Measurements from ENCODE around the gene GPR15LG.
"Not testable (repeated sequence)": the region's sequence is repeated elsewhere in the genome, so short reads cannot be mapped to it uniquely, and the experiment has no call there.

The GPR15LG gene

GRCh38 chr10:84173501-84173929 lies at the start of gene GPR15LG:
Gene GPR15LG (plus strand): TSS chr10:84173801. CDS start chr10:84173852, 51 bp downstream.
- in situ Hi-C loops (cut with MboI; ENCODE audit: low sequenced_read_pairs): no loop called here

DNA sequence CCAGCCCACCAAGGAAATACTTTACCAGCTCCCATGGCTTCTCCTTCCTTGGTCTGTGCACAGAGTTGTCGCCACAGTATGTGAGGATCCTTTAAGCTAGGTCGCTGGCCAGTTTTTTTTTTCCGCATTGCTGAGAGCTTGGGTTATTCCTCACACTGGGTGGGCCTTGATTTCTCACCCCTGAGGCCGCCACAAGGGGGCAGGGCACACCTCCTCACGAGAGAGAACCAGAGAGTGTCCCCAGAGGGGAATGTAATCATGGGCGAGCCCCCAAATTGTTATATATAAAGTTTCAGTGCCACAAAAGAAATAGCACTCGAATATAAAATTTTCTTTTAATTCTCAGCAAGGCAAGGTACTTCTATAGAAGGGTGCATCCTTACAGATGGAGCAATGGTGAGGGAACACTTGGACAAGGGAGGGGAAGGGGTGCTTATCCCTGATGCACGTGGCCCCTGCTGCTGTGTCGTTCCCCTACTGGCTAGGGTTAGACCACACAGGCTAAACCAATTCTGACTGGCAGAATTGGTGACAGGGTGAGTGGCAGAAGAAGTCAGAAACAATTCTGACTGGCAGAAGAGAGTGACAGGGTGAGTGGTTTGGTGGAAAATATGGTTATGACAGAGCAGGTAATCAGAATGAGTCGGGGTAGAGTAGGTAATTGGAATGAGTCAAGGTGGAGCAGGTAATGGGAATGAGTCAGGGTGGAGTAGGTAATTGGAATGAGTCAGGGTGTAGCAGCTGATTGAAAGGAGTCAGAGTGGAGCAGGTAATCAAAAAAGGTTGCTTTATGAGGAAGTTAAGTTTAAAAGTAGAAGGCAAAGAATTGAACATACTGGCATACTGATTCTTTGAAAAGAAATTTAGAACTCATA lies 47.5 kb upstream of the GPR15LG start:
- in situ Hi-C loops (cut with MboI; ENCODE audit: low sequenced_read_pairs): not testable (repeated sequence)

GRCh38 chr10:84126785-84127167 lies 46.8 kb upstream of the GPR15LG start:
- in situ Hi-C loops (cut with MboI; ENCODE audit: low sequenced_read_pairs): no loop called here

DNA sequence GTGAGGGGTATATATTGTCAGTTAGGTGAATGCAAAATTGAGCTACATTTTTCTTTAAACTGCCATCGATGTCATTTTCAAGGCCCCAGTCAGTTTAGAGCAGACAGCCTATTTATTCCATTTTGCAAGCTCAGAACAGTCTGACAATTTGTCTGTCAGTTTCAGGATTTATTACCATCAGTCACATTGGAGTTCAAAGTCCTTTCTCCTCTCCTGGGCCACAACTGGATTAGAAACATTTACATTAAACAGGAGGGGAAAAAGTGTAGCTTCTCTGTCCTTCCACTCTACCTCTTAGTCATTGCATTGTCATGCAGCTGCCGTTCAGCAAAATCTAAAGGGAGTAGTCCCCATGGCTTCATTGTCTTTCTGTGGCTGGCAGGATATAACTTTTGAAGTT lies 37.8 kb upstream of the GPR15LG start:
- in situ Hi-C loops (cut with MboI; ENCODE audit: low sequenced_read_pairs): no loop called here

DNA sequence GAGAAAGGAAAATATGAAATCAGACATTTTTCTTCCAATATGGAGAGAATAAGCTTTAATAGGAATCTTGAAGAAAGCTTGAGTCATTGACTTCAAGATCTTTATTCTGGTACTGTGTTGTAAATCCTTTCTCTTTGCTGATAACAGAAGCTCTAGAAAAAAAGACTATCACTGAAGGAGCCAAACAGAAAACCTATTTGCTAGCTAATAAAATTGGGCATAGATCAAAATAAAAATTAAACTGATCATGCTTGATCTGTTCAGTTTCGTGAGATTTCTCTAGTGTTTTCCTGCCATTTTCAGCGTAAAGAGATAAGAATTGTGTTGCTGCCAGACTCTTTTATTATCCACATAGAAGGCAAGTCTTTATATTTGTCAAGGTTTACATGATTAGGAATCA lies 35.8 kb upstream of the GPR15LG start:
- in situ Hi-C loops (cut with MboI; ENCODE audit: low sequenced_read_pairs): no loop called here

DNA sequence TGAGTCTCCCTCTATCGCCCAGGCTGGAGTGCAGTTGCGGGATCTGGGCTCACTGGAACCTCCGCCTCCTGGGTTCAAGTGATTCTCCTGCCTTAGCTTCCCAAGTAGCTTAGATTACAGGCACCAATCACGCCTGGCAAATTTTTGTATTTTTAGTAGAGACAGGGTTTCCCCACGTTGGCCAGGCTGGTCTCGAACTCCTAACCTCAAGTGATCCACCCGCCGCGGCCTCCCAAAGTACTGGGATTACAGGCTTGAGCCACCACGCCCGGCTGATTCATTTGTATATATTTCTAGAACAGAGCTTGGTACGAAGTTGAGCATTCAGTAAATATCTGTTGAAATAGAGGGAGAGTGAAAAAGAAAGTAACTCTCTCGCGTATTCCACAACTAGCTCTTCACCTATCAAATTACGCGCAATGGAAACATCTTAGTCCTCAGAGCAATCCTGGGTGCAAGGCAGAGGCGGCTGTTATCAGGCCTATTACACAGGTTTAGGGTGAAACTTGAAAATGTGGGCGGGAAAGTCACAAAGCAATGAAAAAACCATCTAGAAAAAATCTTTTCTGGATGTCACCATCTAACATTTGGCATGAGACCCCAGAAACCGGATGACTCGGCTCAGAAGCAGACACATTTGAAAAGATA lies 35.0 kb upstream of the GPR15LG start:
- in situ Hi-C loops (cut with MboI; ENCODE audit: low sequenced_read_pairs): no loop called here

- in situ Hi-C loops (cut with MboI; ENCODE audit: low sequenced_read_pairs): no loop called here
Observed at GRCh38 chr10:84139126-84140035, 34.2 kb upstream of the GPR15LG start, which contains the start of gene GHITM. Gene GHITM (plus strand): TSS chr10:84139509. CDS start chr10:84141501, 1,992 bp downstream.

DNA sequence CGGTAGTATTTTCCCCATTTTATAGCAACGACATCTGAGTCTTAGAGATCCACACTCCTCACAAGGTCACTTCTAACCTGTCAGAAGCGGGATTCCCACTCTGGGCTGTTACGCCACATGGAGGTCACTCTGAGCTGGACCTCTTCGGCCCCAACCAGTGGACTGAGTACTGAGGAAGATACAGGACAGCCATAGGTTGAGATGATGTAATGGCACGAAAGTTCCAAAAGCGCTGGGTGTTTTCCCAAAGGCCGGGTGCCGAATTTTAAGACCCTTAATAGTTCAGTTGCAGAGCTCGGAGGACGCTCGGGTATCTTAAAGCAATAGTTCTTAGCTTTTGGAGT lies 33.6 kb upstream of the GPR15LG start:
- in situ Hi-C loops (cut with MboI; ENCODE audit: low sequenced_read_pairs): no loop called here

GRCh38 chr10:84147347-84147746 lies 26.3 kb upstream of the GPR15LG start:
- in situ Hi-C loops (cut with MboI; ENCODE audit: low sequenced_read_pairs): no loop called here

DNA sequence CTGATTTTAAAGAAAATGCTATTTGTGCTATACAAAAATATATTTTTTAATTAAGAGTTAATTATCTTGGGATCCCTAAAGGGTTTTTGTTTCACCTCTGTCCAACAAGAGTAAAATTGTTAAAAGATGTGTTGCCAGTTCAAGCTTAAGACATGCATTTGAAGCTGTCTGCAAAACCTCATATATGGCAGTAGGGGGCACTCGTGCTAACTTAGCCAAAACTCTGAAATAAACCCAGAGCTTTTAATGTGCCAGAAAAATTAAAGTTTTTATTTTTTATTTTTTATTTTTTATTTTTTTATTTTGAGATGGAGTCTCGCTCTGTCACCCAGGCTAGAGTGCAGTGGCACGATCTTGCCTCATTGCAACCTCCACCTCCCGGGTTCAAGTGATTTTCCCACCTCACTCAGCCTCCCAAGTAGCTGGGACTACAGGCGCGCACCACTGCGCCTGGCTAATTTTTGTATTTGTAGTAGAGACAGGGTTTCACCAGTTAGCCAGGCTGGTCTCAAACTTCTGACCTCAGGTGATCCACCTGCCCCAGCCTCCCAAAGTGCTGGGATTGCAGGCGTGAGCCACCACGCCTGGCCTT lies 25.5 kb upstream of the GPR15LG start:
- in situ Hi-C loops (cut with MboI; ENCODE audit: low sequenced_read_pairs): not testable (repeated sequence)

- in situ Hi-C loops (cut with MboI; ENCODE audit: low sequenced_read_pairs): no loop called here
Observed at GRCh38 chr10:84149854-84150253, 23.7 kb upstream of the GPR15LG start.

GRCh38 chr10:84152769-84153168 lies 20.8 kb upstream of the GPR15LG start:
- in situ Hi-C loops (cut with MboI; ENCODE audit: low sequenced_read_pairs): no loop called here

DNA sequence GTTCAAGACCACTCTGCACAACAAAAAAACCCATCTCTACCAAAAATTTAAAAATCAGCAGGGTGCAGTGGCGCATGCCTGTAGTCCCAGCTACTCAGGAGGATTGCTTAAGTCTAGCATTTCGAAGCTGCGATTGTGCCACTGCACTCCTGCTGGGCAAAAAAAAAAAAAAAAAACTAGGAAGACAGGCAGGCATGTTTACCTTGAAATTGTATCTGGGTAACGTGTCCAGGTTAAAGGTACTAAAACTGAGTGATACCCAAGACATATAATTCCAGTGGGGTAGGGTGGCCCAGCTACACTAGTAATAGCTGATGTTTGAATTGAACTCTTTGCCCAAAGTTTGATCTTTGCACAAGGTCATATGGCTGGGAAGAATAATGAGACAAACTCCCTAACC lies 18.1 kb upstream of the GPR15LG start:
- in situ Hi-C loops (cut with MboI; ENCODE audit: low sequenced_read_pairs): no loop called here

GRCh38 chr10:84156009-84156408 lies 17.6 kb upstream of the GPR15LG start:
- in situ Hi-C loops (cut with MboI; ENCODE audit: low sequenced_read_pairs): no loop called here

- in situ Hi-C loops (cut with MboI; ENCODE audit: low sequenced_read_pairs): no loop called here
Observed at GRCh38 chr10:84156768-84157167, 16.8 kb upstream of the GPR15LG start.

DNA sequence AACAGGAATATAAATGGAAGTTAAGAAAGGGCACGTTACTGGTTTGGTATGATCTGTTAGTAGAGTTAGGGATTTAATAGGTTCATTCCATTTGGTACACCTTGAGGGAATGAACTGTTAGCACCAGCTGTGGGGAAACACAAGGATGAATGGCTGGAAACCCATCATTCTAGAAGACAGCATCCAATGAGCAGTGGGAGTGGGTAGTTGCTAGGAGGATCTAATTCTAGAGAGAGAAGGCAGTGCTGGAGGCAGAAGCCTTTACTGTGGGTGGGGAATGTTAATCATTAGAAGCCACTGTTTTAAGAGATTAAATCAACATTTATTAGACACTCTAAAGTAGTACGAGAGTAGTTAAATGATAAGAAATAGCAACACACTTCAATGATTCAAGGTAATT lies 15.5 kb upstream of the GPR15LG start:
- in situ Hi-C loops (cut with MboI; ENCODE audit: low sequenced_read_pairs): no loop called here

- in situ Hi-C loops (cut with MboI; ENCODE audit: low sequenced_read_pairs): no loop called here
Observed at GRCh38 chr10:84158550-84158949, 15.1 kb upstream of the GPR15LG start.

GRCh38 chr10:84159076-84159685 lies 14.4 kb upstream of the GPR15LG start:
- in situ Hi-C loops (cut with MboI; ENCODE audit: low sequenced_read_pairs): no loop called here

DNA sequence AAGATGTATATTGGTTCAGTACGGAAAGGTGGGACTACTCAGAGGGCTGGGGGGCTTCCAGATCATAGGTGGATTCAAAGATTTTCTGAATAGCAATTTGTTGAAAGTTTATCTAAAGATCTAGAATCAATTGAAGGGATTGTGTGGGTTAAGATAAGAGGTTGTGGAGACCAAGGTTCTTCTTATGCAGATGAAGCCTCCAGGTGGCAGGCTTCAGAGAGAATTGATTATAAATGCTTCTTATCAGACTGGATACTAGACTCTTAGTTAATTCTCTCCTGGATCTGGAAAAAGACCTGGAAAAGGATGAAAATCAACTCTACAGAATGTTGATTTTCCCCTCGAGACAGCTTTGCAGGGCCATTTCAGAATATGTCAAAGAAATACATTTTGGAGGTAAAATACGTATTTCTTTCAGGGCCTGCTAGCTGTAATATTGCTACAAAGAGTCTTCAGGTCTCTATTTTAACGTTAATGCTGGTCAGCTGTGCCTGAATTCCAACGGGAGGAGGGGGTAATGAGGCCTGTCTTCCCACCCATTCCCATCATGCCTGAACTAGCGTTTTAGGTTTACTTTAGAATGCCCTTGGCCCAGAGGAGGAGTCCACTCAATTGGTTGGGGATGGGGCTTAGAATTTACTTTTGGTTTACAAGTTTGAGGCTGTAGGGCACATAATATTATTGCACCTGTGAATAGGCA lies 12.8 kb upstream of the GPR15LG start:
- in situ Hi-C loops (cut with MboI; ENCODE audit: low sequenced_read_pairs): no loop called here

- in situ Hi-C loops (cut with MboI; ENCODE audit: low sequenced_read_pairs): no loop called here
Observed at GRCh38 chr10:84163996-84164395, 9.6 kb upstream of the GPR15LG start.
